GM13977 (cell line): ENCODE results near the gene LMX1A.

Source experiments
- DNase-seq: peaks from one replicate; pipeline ENCODE4 v3.0.0; 2012; ENCODE audit warnings: low spot score
- CTCF ChIP-seq: IDR thresholded peaks from 2 replicates; pipeline ENCODE4 v1.5.1; 2012; ENCODE audit warnings: mild to moderate bottlenecking, control low read depth; ENCODE audit not compliant: insufficient read depth; ENCODE audit errors: extremely low read depth, missing control alignments
- in situ Hi-C: fragments of 300-500 bp; cut with MboI; formaldehyde crosslinking; loops from one replicate; pipeline ENCODE4 v1.12.0; 2022; ENCODE audit warnings: low sequenced_read_pairs, low pct_unique_long_range_greater_than_20kb, mixed read lengths, inconsistent platforms; ENCODE audit not compliant: unreplicated experiment

The LMX1A gene

GRCh38 chr1:165259236-165259635, 97.3 kb downstream of the LMX1A start:
- in situ Hi-C loops = no loop called here
- no peak for DNase-seq
- no peak for TF ChIP-seq CTCF

GRCh38 chr1:165257969-165258459, 98.5 kb downstream of the LMX1A start:
- peak; percentile 65 for DNase-seq
- peak; percentile 69 for TF ChIP-seq CTCF
- in situ Hi-C loops = no loop called here

- DNase-seq = no peak
- no peak for TF ChIP-seq CTCF
- in situ Hi-C loops = no loop called here
These were observed 101.5 kb downstream of the LMX1A start for GRCh38 chr1:165254896-165255625.

- no peak for TF ChIP-seq CTCF
- in situ Hi-C loops = no loop called here
- DNase-seq = no peak
These were observed 102.1 kb downstream of the LMX1A start for GRCh38 chr1:165254376-165254775.

- DNase-seq = no peak
- in situ Hi-C loops = no loop called here
These were observed 102.7 kb downstream of the LMX1A start for GRCh38 chr1:165253818-165254254.

DNA sequence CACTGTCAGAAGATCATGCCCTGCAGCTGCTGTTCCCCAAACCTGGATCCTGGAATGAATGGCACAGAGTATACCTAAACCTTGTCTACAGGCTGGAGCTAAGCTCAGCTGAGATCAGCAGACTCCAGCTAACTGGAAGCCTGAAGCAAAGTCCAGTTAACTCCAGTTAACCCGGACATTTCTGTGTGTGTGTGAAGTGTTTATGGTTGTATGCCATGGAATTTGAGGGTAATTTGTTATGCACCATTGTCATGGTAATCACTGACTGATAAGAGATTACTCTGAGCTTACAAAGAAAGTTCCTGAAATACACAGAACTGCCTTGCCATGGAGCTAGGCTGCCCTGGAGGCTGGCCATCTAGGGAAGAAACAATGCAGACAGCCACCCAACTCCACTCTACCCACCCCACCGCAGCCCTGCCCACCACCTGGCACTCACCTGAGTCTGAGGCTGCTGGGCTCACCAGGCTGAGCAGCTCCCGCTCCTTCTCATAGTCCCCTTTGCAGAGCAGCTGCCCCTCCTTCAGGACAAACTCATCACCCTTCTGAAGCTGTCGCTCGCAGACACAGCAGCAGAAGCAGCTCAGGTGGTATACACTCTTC, 107.4 kb downstream of the LMX1A start:
- DNase-seq = no peak
- no peak for TF ChIP-seq CTCF
- in situ Hi-C loops = no loop called here

More at GRCh38 chr1:165253818-165254254, 102.7 kb downstream of the LMX1A start:
- TF ChIP-seq CTCF = no peak
